Transverse colon (tissue), 4 donors: ENCODE results near the gene TFEB. TPM values are rescaled to one million over a fixed set of nuclear protein-coding genes. Genes with fewer than 3 reads are reported as not detected.

Experiments used
- DNase-seq: peaks from one replicate; pipeline ENCODE4 v3.0.0-alpha.2; 2019
- H3K27ac ChIP-seq, 4 donors: fragments of 200-600 bp; sonication (generic); 2 replicates each; pipeline ENCODE4 v1.5.1; 2016 to 2018; ENCODE audit warnings: inconsistent platforms in 4 of 4
- H3K27me3 ChIP-seq: fragments of 200-600 bp; sonication (generic); 2 replicates; pipeline ENCODE4 v1.5.1; 2017; ENCODE audit warnings: inconsistent platforms
- H3K36me3 ChIP-seq, 4 donors: fragments of 200-600 bp; sonication (generic); 2 replicates each; pipeline ENCODE4 v1.5.1; 2017 to 2019; ENCODE audit warnings: inconsistent platforms in 4 of 4
- H3K4me1 ChIP-seq, 4 donors: fragments of 200-600 bp; sonication (generic); 2 replicates each; pipeline ENCODE4 v1.5.1; 2017 to 2020; ENCODE audit warnings: inconsistent platforms in 4 of 4
- H3K4me3 ChIP-seq, 4 donors: fragments of 200-600 bp; sonication (generic); 1 replicate in 1 of 4; 2 replicates in 3 of 4; pipeline versions ENCODE4 v1.5.1 to v1.6.1; 2017 to 2019; ENCODE audit warnings: inconsistent platforms in 4 of 4
- H3K9me3 ChIP-seq, 2 donors: fragments of 200-600 bp; sonication (generic); 2 replicates each; pipeline ENCODE4 v1.5.1; 2017 to 2019; ENCODE audit warnings: inconsistent platforms in 2 of 2
- EP300 ChIP-seq: sonication (generic); formaldehyde crosslinking; IDR thresholded peaks from one replicate; pipeline ENCODE4 v1.6.1; 2017; ENCODE audit warnings: antibody characterized with exemption, low read depth
- POLR2A ChIP-seq: fragments of 450-650 bp; IDR thresholded peaks from one replicate; pipeline ENCODE4 v1.6.1; 2016; ENCODE audit warnings: antibody characterized with exemption, mild to moderate bottlenecking, moderate library complexity
- POLR2AphosphoS5 ChIP-seq, 3 donors: sonication (generic); formaldehyde crosslinking; IDR thresholded peaks; one replicate each; pipeline ENCODE4 v1.6.1; 2016; ENCODE audit warnings: antibody characterized with exemption in 3 of 3
- WGBS, 2 donors: methylation state at CpG; one replicate each; pipeline ENCODE4 v1.1.5; 2018; ENCODE audit warnings: low coverage in 1 of 2; 5-methylcytosine and 5-hydroxymethylcytosine counted together
- in situ Hi-C, 4 donors: fragments of 200-750 bp; cut with MboI; loops; one replicate each; pipeline versions ENCODE4 v1.15.0 to v1.15.1; 2017; ENCODE audit warnings: low sequenced_read_pairs in 3 of 4, low pct_ligation_motif_present in 1 of 4, low pct_unique_long_range_greater_than_20kb in 1 of 4
- intact Hi-C: fragments of 100-400 bp; cut with DNase I; formaldehyde crosslinking; loops from one replicate; pipeline ENCODE4 v1.15.1; 2023; ENCODE audit warnings: low total_unique reads
- total RNA-seq, 4 donors: library from RNA; depleted of rRNA; stranded (reverse); fragments of >200 nt; gene quantifications; one replicate each; pipeline ENCODE4 v1.1.0, GENCODE V29; 2016
- TF ChIP-seq, protein P1 (sequence below), 5 experiments: fragments of 200-600 bp in 3 of 5; fragments of 450-650 bp in 2 of 5; sonication (generic) in 3 of 5; IDR thresholded peaks; 1 replicate in 2 of 5; 2 replicates in 3 of 5; pipeline ENCODE4 v1.5.1; 2016 to 2017; ENCODE audit warnings: antibody characterized with exemption in 5 of 5, inconsistent platforms in 3 of 5, mild to moderate bottlenecking in 2 of 5, moderate library complexity in 1 of 5

TFEB gene
- total RNA-seq, 4 donors from 2014 or later: 30.4 to 47.1 (median 38.1) TPM

DNA sequence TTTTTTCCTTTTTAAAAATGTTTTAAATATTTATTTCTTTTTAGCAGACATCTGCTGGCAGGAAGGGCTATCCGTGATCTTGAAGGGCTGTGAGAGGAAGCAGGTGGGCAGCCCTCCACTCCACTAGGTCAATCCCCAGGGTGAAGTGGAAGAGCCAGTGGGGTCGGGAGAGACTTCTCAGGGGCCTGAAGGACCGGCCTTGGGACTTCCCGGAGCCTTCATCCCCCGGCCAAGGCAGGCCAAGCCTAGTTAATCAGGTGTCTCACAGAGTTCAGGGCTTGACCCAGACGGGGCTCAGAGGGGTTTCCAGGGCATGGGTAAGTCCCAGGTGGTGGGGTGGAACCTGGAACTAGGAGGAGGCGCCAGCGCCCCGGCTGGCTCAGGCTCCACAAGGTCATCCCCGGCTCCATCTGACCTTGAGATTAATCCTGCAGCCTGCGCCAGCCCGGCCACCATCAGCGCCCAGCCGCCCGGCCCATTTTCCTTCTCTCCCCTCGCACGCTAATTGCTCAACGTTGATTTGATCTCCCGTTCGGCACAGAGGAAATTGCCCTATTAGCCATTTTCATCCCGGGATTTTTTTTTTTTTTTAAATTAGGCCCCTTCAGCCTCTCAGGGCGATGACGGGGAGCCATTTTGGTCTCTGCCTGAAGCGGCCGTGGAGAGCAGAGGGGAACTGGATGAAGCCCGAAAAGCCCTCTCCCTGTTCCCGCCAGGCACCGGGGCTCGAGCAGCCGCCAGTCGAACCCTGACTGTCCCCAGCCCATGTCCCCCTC, 52.7 kb downstream of the TFEB start:
- Histone ChIP-seq H3K27me3 (no peaks in the 10 kb centered on the region), H3K4me3 (peak overlapping the region; percentile 23 to 43 (median 34)), H3K27ac (peak overlapping the region in 3 of 4 donors; percentile 61 to 68 (median 67)), H3K9me3 (no peaks in the 10 kb centered on the region), H3K4me1 (peaks cover 5 to 24% (median 20%) of the 10 kb centered on the region in 4 donors), H3K36me3 (no peaks in the 10 kb centered on the region)
- intact Hi-C loops (loop anchor here (1.0 to 10.0 kb wide), 2 partner anchors 79 to 218 kb away; no protein-coding TSS in a partner anchor), in situ Hi-C loops (loop anchor here in 3 of 4 donors (10.0 to 25.0 kb wide), 4 partner anchors 78 to 320 kb away; no protein-coding TSS in a partner anchor)
- 52% methylated on average over 30 of the region's 31 CpGs; no CpG with 5 or more reads in 1 of the 2 donors for WGBS, 2 donors
- DNase-seq: no peak
- TF ChIP-seq, protein P1, sequence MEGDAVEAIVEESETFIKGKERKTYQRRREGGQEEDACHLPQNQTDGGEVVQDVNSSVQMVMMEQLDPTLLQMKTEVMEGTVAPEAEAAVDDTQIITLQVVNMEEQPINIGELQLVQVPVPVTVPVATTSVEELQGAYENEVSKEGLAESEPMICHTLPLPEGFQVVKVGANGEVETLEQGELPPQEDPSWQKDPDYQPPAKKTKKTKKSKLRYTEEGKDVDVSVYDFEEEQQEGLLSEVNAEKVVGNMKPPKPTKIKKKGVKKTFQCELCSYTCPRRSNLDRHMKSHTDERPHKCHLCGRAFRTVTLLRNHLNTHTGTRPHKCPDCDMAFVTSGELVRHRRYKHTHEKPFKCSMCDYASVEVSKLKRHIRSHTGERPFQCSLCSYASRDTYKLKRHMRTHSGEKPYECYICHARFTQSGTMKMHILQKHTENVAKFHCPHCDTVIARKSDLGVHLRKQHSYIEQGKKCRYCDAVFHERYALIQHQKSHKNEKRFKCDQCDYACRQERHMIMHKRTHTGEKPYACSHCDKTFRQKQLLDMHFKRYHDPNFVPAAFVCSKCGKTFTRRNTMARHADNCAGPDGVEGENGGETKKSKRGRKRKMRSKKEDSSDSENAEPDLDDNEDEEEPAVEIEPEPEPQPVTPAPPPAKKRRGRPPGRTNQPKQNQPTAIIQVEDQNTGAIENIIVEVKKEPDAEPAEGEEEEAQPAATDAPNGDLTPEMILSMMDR (IDR thresholded peaks at IDR 0.05): no peak
- TF ChIP-seq POLR2AphosphoS5 (IDR thresholded peaks at IDR 0.05) (no peak), POLR2A (no peak), EP300 (no peak)

DNA sequence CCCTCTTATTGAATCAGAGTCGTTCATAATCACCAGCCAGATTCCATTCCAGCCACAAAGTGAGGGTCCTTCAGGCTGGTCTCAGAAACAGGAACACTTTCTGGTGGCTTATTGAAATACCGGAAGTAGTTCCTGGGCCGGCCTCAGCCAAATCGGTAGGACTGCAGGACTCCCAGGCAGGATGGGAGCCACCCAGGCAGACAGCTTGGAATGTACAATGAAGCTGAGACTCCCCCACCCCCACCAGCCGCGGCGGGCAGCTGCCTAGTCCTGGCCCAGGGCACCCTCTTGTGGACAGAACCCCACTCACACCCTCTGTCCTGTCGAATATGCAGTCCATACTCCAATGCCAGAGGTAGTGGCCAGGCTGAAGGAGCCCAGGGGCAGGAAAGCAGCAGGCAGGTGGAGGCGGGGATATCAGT, 53.3 kb downstream of the TFEB start:
- in situ Hi-C loops (loop anchor here in 3 of 4 donors (10.0 to 25.0 kb wide), 4 partner anchors 77 to 320 kb away; no protein-coding TSS in a partner anchor), intact Hi-C loops (loop anchor here (10.0 kb wide), 1 partner anchor 217 kb away; no protein-coding TSS in a partner anchor)
- DNase-seq: peak; percentile 89
- peaks cover 5 to 22% (median 17%) of the 10 kb centered on the region in 4 donors for H3K4me1 ChIP-seq
- no peaks in the 10 kb centered on the region for H3K36me3 ChIP-seq
- H3K4me3 ChIP-seq: no peak overlapping the region
- H3K27ac ChIP-seq: no peak overlapping the region
- H3K9me3 ChIP-seq: no peaks in the 10 kb centered on the region
- no peak for TF ChIP-seq EP300
- no peak for TF ChIP-seq POLR2A
- TF ChIP-seq, protein P1 (IDR thresholded peaks at IDR 0.05): peak; percentile 77 to 96 (median 82)
- H3K27me3 ChIP-seq: no peaks in the 10 kb centered on the region
- 6 to 13% methylated on average over 1 to 6 of the region's 9 CpGs for WGBS, 2 donors

DNA sequence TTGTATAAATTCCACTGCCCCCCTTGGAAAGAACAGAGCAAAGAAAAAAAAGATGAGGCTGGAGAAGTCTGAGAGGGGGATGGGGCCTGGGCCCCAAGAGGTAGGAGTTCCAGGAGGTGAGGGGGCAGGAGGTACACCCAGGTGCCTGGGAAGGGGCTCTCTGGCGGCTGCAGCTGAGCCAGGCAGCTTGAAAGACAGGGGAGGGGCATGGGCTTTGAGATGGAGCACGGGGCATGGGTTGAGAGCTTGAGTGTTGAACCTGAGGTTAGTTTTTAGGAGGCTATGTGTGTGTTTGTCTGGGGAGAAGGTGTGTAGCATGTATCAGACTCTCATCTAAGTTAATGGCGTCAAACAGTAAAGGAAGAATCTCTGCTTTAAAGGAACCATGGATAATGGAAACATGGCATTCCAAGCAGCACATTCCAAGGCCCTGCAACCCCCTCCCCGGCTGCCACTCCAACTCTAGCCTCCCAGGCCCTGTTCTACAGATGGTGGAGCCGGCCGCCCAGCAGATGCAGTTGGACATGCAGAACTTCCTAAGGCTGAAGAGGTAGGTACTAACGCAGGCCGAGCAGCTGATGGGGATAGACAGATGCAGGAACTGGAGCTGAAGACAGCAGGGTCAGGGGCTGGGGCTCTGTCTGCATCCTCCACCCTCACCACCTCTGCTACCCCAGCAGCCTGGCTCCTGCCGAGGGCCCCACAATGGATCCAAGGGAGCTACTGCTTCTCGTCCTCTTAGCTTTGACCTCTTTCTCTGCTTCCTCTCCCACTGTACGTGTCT, 55.0 kb downstream of the TFEB start:
- DNase-seq: no peak
- WGBS, 2 donors: 58 to 72% methylated on average over 4 to 11 of the region's 11 CpGs
- Histone ChIP-seq H3K4me3 (no peak overlapping the region), H3K27me3 (no peaks in the 10 kb centered on the region), H3K36me3 (no peaks in the 10 kb centered on the region), H3K9me3 (no peaks in the 10 kb centered on the region), H3K27ac (no peak overlapping the region), H3K4me1 (peaks cover 5 to 22% (median 17%) of the 10 kb centered on the region in 4 donors)
- in situ Hi-C loops (loop anchor here in 3 of 4 donors (10.0 to 25.0 kb wide), 4 partner anchors 76 to 318 kb away; no protein-coding TSS in a partner anchor), intact Hi-C loops (loop anchor here (10.0 kb wide), 1 partner anchor 216 kb away; no protein-coding TSS in a partner anchor)
- TF ChIP-seq POLR2AphosphoS5 (IDR thresholded peaks at IDR 0.05) (no peak), POLR2A (no peak), EP300 (no peak)

DNA sequence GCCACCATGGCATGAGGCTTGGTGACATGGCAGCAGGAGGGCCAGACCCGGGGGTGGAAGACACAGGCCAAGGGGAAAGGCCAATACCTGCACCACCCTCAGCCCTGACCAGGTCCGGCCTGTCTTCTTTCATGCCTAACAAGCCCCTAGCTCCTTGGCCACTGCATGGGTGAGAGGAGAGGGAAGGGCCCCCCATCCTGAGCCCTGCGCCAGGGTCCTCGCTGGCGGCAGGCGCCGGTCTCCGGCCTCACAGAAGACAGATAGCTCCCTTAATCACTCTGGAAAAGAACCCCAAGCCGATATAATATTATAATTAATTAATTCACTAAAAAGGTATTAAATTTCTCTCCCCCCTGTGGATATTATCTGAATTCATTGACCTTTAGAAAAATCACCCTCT, 55.7 kb downstream of the TFEB start:
- intact Hi-C loops (loop anchor here (10.0 kb wide), 1 partner anchor 215 kb away; no protein-coding TSS in a partner anchor), in situ Hi-C loops (loop anchor here in 3 of 4 donors (10.0 to 25.0 kb wide), 5 partner anchors 75 to 317 kb away; no protein-coding TSS in a partner anchor)
- no peak for TF ChIP-seq POLR2A
- TF ChIP-seq EP300: no peak
- TF ChIP-seq, protein P1 (IDR thresholded peaks at IDR 0.05): no peak
- WGBS, 2 donors: 93 to 95% methylated on average over 3 to 9 of the region's 9 CpGs
- DNase-seq: no peak
- Histone ChIP-seq H3K4me3 (no peak overlapping the region), H3K27ac (no peak overlapping the region), H3K4me1 (peaks cover 5 to 22% (median 17%) of the 10 kb centered on the region in 4 donors), H3K27me3 (no peaks in the 10 kb centered on the region), H3K9me3 (no peaks in the 10 kb centered on the region), H3K36me3 (no peaks in the 10 kb centered on the region)
